NCI-H748 (cell line): ENCODE results near the gene SENP6.
A peak's percentile ranks its signal among the peaks of the same experiment; 100 is the strongest.
"Not testable (repeated sequence)": the region's sequence is repeated elsewhere in the genome, so short reads cannot be mapped to it uniquely, and the experiment has no call there.

Source experiments
- DNase-seq: peaks from one replicate; lab custom pipeline; 2025; ENCODE audit not compliant: unreplicated experiment; lab: John Stamatoyannopoulos, UW

Gene SENP6

GRCh38 chr6:75601304-75602245, at the start of gene SENP6:
TSS of gene SENP6 (plus strand) at chr6:75601880. CDS start at chr6:75602525, 645 bp downstream.
- peak; percentile 91 for DNase-seq

- no peak for DNase-seq
These were observed 45.4 kb upstream of the SENP6 start for GRCh38 chr6:75556240-75556639.

GRCh38 chr6:75557068-75557467, 44.6 kb upstream of the SENP6 start:
- DNase-seq, result no peak

- peak; percentile 57 for DNase-seq
These were observed 38.6 kb upstream of the SENP6 start for GRCh38 chr6:75563032-75563431.

- no peak for DNase-seq
These were observed 35.4 kb upstream of the SENP6 start for GRCh38 chr6:75566137-75566767.

- no peak for DNase-seq
These were observed 33.6 kb upstream of the SENP6 start for GRCh38 chr6:75568100-75568499.

GRCh38 chr6:75568965-75569364, 32.7 kb upstream of the SENP6 start:
- no peak for DNase-seq

GRCh38 chr6:75570671-75571070, 31.0 kb upstream of the SENP6 start:
- DNase-seq, result not testable (repeated sequence)

- DNase-seq, result no peak
These were observed 29.6 kb upstream of the SENP6 start for GRCh38 chr6:75572072-75572471.

GRCh38 chr6:75579951-75580350, 21.7 kb upstream of the SENP6 start:
- no peak for DNase-seq

- DNase-seq, result no peak
These were observed 20.4 kb upstream of the SENP6 start for GRCh38 chr6:75581231-75581630.

- DNase-seq, result not testable (repeated sequence)
These were observed 17.1 kb upstream of the SENP6 start for GRCh38 chr6:75584552-75584951.

GRCh38 chr6:75588948-75589347, 12.7 kb upstream of the SENP6 start:
- DNase-seq, result no peak

- no peak for DNase-seq
These were observed 11.3 kb upstream of the SENP6 start for GRCh38 chr6:75590370-75590769.

GRCh38 chr6:75596380-75596779, 5.3 kb upstream of the SENP6 start:
- not testable (repeated sequence) for DNase-seq

- DNase-seq, result peak; percentile 14
These were observed 912 bp upstream of the SENP6 start for GRCh38 chr6:75600768-75601167.

GRCh38 chr6:75602246-75603105, 796 bp downstream of the SENP6 start:
- DNase-seq, result peak; percentile 73

- DNase-seq, result no peak
These were observed 1.4 kb downstream of the SENP6 start for GRCh38 chr6:75603106-75603420.

GRCh38 chr6:75604294-75604693, 2.6 kb downstream of the SENP6 start:
- DNase-seq, result no peak

GRCh38 chr6:75605635-75606034, 4.0 kb downstream of the SENP6 start:
- DNase-seq, result no peak

GRCh38 chr6:75608304-75608703, 6.6 kb downstream of the SENP6 start:
- no peak for DNase-seq
